Keratinocyte (primary cell): ENCODE results near the gene KTN1. TPM values are rescaled to one million over a fixed set of nuclear protein-coding genes. Genes with fewer than 3 reads are reported as not detected.

ENCODE experiments used
- DNase-seq: peaks from one replicate; pipeline ENCODE4 v3.0.0-alpha.2; 2011; ENCODE audit warnings: low read depth, missing footprints, low spot score
- FAIRE-seq: peaks from 2 replicates; lab custom pipeline; 2011; peaks lifted over from hg19 to GRCh38; lab: Jason Lieb, UNC
- H2AFZ ChIP-seq: 2 replicates; pipeline ENCODE4 v1.6.0; 2012; ENCODE audit warnings: low read length, control low read depth, inconsistent platforms; ENCODE audit not compliant: control insufficient read depth
- H3K27ac ChIP-seq: 2 replicates; pipeline ENCODE4 v1.5.1; 2011; ENCODE audit warnings: low read length; ENCODE audit not compliant: control insufficient read depth, insufficient read depth
- H3K27me3 ChIP-seq: 3 replicates; pipeline ENCODE4 v1.6.0; 2011; ENCODE audit warnings: low read length; ENCODE audit not compliant: control insufficient read depth, insufficient read depth; ENCODE audit errors: extremely low read depth
- H3K36me3 ChIP-seq, 2 experiments: 2 replicates in 1 of 2; 3 replicates in 1 of 2; pipeline ENCODE4 v1.5.1; 2011; ENCODE audit warnings: low read length in 2 of 2, mild to moderate bottlenecking in 1 of 2; ENCODE audit not compliant: control insufficient read depth in 2 of 2, insufficient read depth in 2 of 2; ENCODE audit errors: extremely low read depth in 1 of 2
- H3K4me1 ChIP-seq: 3 replicates; pipeline ENCODE4 v1.5.1; 2011; ENCODE audit warnings: low read length; ENCODE audit not compliant: control insufficient read depth, insufficient read depth; ENCODE audit errors: extremely low read depth
- H3K4me2 ChIP-seq: 3 replicates; pipeline ENCODE4 v1.6.0; 2011; ENCODE audit warnings: low read depth, low read length; ENCODE audit not compliant: control insufficient read depth, insufficient read depth; ENCODE audit errors: extremely low read depth
- H3K4me3 ChIP-seq, 3 experiments: fragments of 200-600 bp in 1 of 3; sonication (generic) in 1 of 3; 2 replicates in 2 of 3; 3 replicates in 1 of 3; pipeline ENCODE4 v1.5.1; 2011 to 2016; ENCODE audit warnings: low read length in 3 of 3, mild to moderate bottlenecking in 3 of 3, control low read depth in 2 of 3, inconsistent platforms in 1 of 3, low read depth in 1 of 3, mixed read lengths in 1 of 3, mixed run types in 1 of 3, moderate library complexity in 1 of 3; ENCODE audit not compliant: control insufficient read depth in 2 of 3, insufficient read depth in 2 of 3; ENCODE audit errors: extremely low read depth in 1 of 3
- H3K79me2 ChIP-seq: 2 replicates; pipeline ENCODE4 v1.6.0; 2012; ENCODE audit warnings: low read length; ENCODE audit not compliant: control insufficient read depth, insufficient read depth
- H3K9ac ChIP-seq: 3 replicates; pipeline ENCODE4 v1.6.0; 2011; ENCODE audit warnings: low read length; ENCODE audit not compliant: control insufficient read depth, insufficient read depth; ENCODE audit errors: extremely low read depth
- H3K9me1 ChIP-seq: 3 replicates; pipeline ENCODE4 v1.6.0; 2011; ENCODE audit warnings: low read length; ENCODE audit not compliant: control insufficient read depth, insufficient read depth; ENCODE audit errors: extremely low read depth
- H3K9me3 ChIP-seq: 2 replicates; pipeline ENCODE4 v1.5.1; 2012; ENCODE audit warnings: low read depth, low read length; ENCODE audit not compliant: control insufficient read depth
- H4K20me1 ChIP-seq: 3 replicates; pipeline ENCODE4 v1.6.0; 2011; ENCODE audit warnings: low read length; ENCODE audit not compliant: control insufficient read depth, insufficient read depth; ENCODE audit errors: extremely low read depth
- EZH2 ChIP-seq: IDR thresholded peaks from one replicate; pipeline ENCODE4 v1.6.1; 2012; ENCODE audit warnings: inconsistent platforms, mild to moderate bottlenecking, low read length, moderate library complexity
- dilution Hi-C: fragments of 300-500 bp; cut with MboI; formaldehyde crosslinking; loops from one replicate; pipeline ENCODE4 v1.7.0; 2020; ENCODE audit warnings: low sequenced_read_pairs; ENCODE audit not compliant: extremely low pct_ligation_motif_present
- polyA plus RNA-seq, 5 experiments: library from polyadenylated mRNA; depleted of rRNA in 3 of 5; stranded (reverse) in 3 of 5; stranded (forward) in 1 of 5; unstranded in 1 of 5; fragments of >200 nt; gene quantifications; 1 replicate in 1 of 5; 2 replicates in 3 of 5; 3 replicates in 1 of 5; pipeline versions ENCODE4 v1.2.1 to v1.2.3, GENCODE V29; 2011 to 2012; ENCODE audit warnings: missing spikeins in 2 of 5, low read depth in 1 of 5, low replicate concordance in 1 of 5
- TF ChIP-seq, protein P1 (sequence below), 3 experiments: IDR thresholded peaks in 1 of 3; conservative IDR thresholded peaks in 1 of 3; optimal IDR thresholded peaks in 1 of 3; 2 replicates in 2 of 3; 3 replicates in 1 of 3; pipeline versions ENCODE3 to v1.5.1; 2011; ENCODE audit warnings: low read length in 3 of 3, mild to moderate bottlenecking in 3 of 3, moderate library complexity in 2 of 3, control low read depth in 1 of 3, inconsistent platforms in 1 of 3; ENCODE audit not compliant: insufficient read depth in 2 of 3; ENCODE audit errors: extremely low read depth in 1 of 3

KTN1 gene
- polyA plus RNA-seq, 1 donor (not counting 4 experiments of a cell fraction or from before 2014, with no cell fraction given): 121 TPM

DNA sequence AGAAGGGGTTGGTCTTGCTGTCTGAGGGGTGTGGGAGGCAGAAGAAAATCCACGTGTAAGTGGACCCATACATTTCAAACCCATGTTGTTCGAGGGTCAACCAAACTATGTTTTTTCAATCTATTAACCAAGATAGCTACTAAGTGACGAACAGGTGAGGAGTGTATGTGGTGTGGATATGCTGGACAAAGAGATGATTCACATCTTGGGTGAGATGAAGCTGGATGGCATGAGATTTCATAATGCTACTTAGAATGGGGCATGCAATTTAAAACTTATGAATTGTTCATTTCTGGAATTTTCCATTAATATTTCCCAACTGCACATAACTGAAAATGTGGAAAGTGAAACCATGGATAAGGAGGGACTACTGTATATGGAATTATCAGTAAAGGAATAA lies 17.9 kb upstream of the KTN1 start:
- H3K9me1 ChIP-seq: no peaks in the 10 kb centered on the region
- TF ChIP-seq, protein P1, sequence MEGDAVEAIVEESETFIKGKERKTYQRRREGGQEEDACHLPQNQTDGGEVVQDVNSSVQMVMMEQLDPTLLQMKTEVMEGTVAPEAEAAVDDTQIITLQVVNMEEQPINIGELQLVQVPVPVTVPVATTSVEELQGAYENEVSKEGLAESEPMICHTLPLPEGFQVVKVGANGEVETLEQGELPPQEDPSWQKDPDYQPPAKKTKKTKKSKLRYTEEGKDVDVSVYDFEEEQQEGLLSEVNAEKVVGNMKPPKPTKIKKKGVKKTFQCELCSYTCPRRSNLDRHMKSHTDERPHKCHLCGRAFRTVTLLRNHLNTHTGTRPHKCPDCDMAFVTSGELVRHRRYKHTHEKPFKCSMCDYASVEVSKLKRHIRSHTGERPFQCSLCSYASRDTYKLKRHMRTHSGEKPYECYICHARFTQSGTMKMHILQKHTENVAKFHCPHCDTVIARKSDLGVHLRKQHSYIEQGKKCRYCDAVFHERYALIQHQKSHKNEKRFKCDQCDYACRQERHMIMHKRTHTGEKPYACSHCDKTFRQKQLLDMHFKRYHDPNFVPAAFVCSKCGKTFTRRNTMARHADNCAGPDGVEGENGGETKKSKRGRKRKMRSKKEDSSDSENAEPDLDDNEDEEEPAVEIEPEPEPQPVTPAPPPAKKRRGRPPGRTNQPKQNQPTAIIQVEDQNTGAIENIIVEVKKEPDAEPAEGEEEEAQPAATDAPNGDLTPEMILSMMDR (optimal IDR thresholded peaks at IDR 0.05 in 1 of 3, IDR thresholded peaks at IDR 0.05 in 1 of 3, conservative IDR thresholded peaks at IDR 0.05 in 1 of 3; ENCODE audit: extremely low read depth in 1 of 3, insufficient read depth in 2 of 3, low read length in 3 of 3): no peak
- no peak for TF ChIP-seq EZH2
- no peak for FAIRE-seq

DNA sequence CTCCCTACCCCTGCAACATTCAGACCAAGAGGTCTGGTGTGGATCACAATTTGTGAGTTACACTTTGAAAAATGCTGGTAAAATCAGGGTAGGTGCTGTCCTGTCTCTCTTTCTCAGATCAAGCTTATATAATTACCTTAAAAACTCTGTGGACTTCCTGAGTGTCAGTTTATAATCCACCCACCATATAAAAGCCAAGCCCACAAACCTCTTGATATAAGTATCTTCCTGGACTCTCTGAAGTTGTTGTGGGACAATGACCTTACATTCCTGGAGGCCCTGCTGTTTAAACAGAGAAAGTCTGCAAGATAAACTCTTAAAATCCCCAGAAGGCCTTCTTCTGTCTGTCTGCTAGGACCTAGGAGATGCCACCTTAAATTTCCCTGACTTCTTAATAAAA lies 11.4 kb upstream of the KTN1 start:
- Histone ChIP-seq H3K4me1 (no peaks in the 10 kb centered on the region), H3K79me2 (no peaks in the 10 kb centered on the region), H2AFZ (no peak overlapping the region), H3K9me1 (no peaks in the 10 kb centered on the region), H3K36me3 (no peaks in the 10 kb centered on the region), H3K9ac (no peak overlapping the region), H3K4me2 (no peak overlapping the region), H3K27ac (no peak overlapping the region), H3K9me3 (no peaks in the 10 kb centered on the region), H3K27me3 (no peaks in the 10 kb centered on the region), H3K4me3 (no peak overlapping the region), H4K20me1 (no peaks in the 10 kb centered on the region)
- no peak for DNase-seq
- no peak for FAIRE-seq
- dilution Hi-C loops: no loop called here
- TF ChIP-seq, protein P1 (optimal IDR thresholded peaks at IDR 0.05 in 1 of 3, IDR thresholded peaks at IDR 0.05 in 1 of 3, conservative IDR thresholded peaks at IDR 0.05 in 1 of 3; ENCODE audit: extremely low read depth in 1 of 3, insufficient read depth in 2 of 3, low read length in 3 of 3): no peak
- TF ChIP-seq EZH2: no peak

More for the DNA sequence above, 17.9 kb upstream of the KTN1 start:
- dilution Hi-C loops: no loop called here
- Histone ChIP-seq H3K4me2 (no peak overlapping the region), H3K79me2 (no peaks in the 10 kb centered on the region), H3K36me3 (peaks cover 0 to 2% of the 10 kb centered on the region in 2 experiments), H2AFZ (no peak overlapping the region), H3K27ac (no peak overlapping the region), H3K9me3 (no peaks in the 10 kb centered on the region), H4K20me1 (no peaks in the 10 kb centered on the region), H3K4me3 (no peak overlapping the region), H3K27me3 (no peaks in the 10 kb centered on the region), H3K4me1 (peaks cover 5% of the 10 kb centered on the region), H3K9ac (no peak overlapping the region)
- no peak for DNase-seq
